Left ventricle myocardium inferior (tissue), 1 donor: ENCODE data around the gene ARL14. TPM values are rescaled to one million over a fixed set of nuclear protein-coding genes. Genes with fewer than 3 reads are reported as not detected.

Experiments used
- DNase-seq: peaks from one replicate; pipeline ENCODE4 v3.0.0-alpha.2; 2020
- H3K27ac ChIP-seq: fragments of 200-600 bp; replicated peaks from 2 replicates; pipeline ENCODE4 v1.8.0; 2021
- H3K27me3 ChIP-seq: fragments of 200-600 bp; 2 replicates; pipeline ENCODE4 v1.8.0; 2021; ENCODE audit warnings: low read depth
- H3K36me3 ChIP-seq: fragments of 200-600 bp; 2 replicates; pipeline ENCODE4 v1.8.0; 2021
- H3K4me1 ChIP-seq: fragments of 200-600 bp; 2 replicates; pipeline ENCODE4 v1.8.0; 2021
- H3K4me3 ChIP-seq: fragments of 200-600 bp; 2 replicates; pipeline ENCODE4 v1.8.0; 2021; ENCODE audit warnings: mild to moderate bottlenecking, moderate library complexity
- H3K9me3 ChIP-seq: fragments of 200-600 bp; replicated peaks from 2 replicates; pipeline ENCODE4 v1.8.0; 2021
- CTCF ChIP-seq: fragments of 200-600 bp; IDR thresholded peaks from 2 replicates; pipeline ENCODE4 v1.8.0; 2021; ENCODE audit warnings: antibody characterized with exemption, mild to moderate bottlenecking, borderline replicate concordance
- intact Hi-C: fragments of 100-400 bp; cut with micrococcal nuclease; formaldehyde crosslinking; loops from one replicate; pipeline ENCODE4 v1.11.0; 2022
- total RNA-seq: library from RNA; stranded (reverse); fragmentation: NEBNext Ultra II Directional; extraction: Animal tissue kit (Norgen Biotek cat#: 25700); gene quantifications from one replicate; pipeline ENCODE4 v1.2.1, GENCODE V29; 2021
- donor health status: DM: no; HTN: yes; CAD: no; lungs with severe emphysema.

Gene ARL14
- total RNA-seq, 1 donor from 2014 or later = not detected

GRCh38 chr3:160675566-160676124, 1.3 kb upstream of the ARL14 start:
- Histone ChIP-seq H3K4me1 (no peaks in the 10 kb centered on the region), H3K4me3 (no peak overlapping the region), H3K27ac (no peak overlapping the region), H3K27me3 (no peaks in the 10 kb centered on the region), H3K9me3 (no peaks in the 10 kb centered on the region), H3K36me3 (no peaks in the 10 kb centered on the region)
- no peak for DNase-seq
- no peak for TF ChIP-seq CTCF
- intact Hi-C loops = no loop called here

- Histone ChIP-seq H3K36me3 (no peaks in the 10 kb centered on the region), H3K9me3 (no peaks in the 10 kb centered on the region), H3K27ac (no peak overlapping the region), H3K4me3 (no peak overlapping the region), H3K4me1 (no peaks in the 10 kb centered on the region), H3K27me3 (no peaks in the 10 kb centered on the region)
- intact Hi-C loops = no loop called here
- no peak for DNase-seq
- no peak for TF ChIP-seq CTCF
Measured at GRCh38 chr3:160677459-160677881, 510 bp downstream of the ARL14 start.

GRCh38 chr3:160678292-160678842, 1.4 kb downstream of the ARL14 start:
- Histone ChIP-seq H3K27me3 (no peaks in the 10 kb centered on the region), H3K27ac (no peak overlapping the region), H3K4me1 (no peaks in the 10 kb centered on the region), H3K4me3 (no peak overlapping the region), H3K9me3 (no peaks in the 10 kb centered on the region), H3K36me3 (no peaks in the 10 kb centered on the region)
- no peak for DNase-seq
- intact Hi-C loops = no loop called here
- no peak for TF ChIP-seq CTCF

GRCh38 chr3:160684368-160684740, 7.4 kb downstream of the ARL14 start:
- Histone ChIP-seq H3K36me3 (no peaks in the 10 kb centered on the region), H3K4me3 (no peak overlapping the region), H3K27me3 (no peaks in the 10 kb centered on the region), H3K9me3 (no peaks in the 10 kb centered on the region), H3K4me1 (no peaks in the 10 kb centered on the region), H3K27ac (no peak overlapping the region)
- no peak for TF ChIP-seq CTCF
- intact Hi-C loops = no loop called here
- DNase-seq = no peak

GRCh38 chr3:160685144-160685766, 8.3 kb downstream of the ARL14 start:
- H3K9me3 ChIP-seq = no peaks in the 10 kb centered on the region
- no peaks in the 10 kb centered on the region for H3K4me1 ChIP-seq
- no peak for DNase-seq
- no peaks in the 10 kb centered on the region for H3K36me3 ChIP-seq
- TF ChIP-seq CTCF = peak; percentile 44
- no peak overlapping the region for H3K27ac ChIP-seq
- H3K4me3 ChIP-seq = no peak overlapping the region
- no peaks in the 10 kb centered on the region for H3K27me3 ChIP-seq
- intact Hi-C loops = no loop called here
